ENCODE data around the gene SNAP91. TPM values are rescaled to one million over a fixed set of nuclear protein-coding genes. Genes with fewer than 3 reads are reported as not detected.

Gene SNAP91
- total and polyA plus RNA-seq, 2 donors (not counting 3 experiments of a cell fraction or from before 2014, with no cell fraction given): 1.3 to 1.5 TPM

DNA sequence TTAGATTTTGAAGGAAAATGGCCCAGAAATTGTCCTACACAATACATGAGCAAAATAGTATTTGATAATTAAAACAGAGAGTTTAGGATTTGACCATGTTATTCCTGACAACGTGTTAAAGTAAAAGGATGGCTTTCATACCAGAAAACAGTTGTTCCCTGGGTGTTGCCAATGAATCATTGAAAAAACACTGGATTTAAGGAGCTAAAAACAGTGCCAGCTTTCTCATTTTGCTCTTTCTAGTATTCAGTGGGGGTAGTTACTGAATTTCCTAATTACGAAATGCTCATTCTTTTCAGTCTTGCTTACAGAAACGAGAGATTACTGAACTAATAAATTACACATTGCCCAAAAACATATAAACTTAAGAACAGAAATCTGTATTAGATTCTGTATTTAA is 26.6 kb upstream of the SNAP91 start:
- no peak overlapping the region for H3K27ac ChIP-seq (ENCODE audit: insufficient read depth, low read depth, low read length)
- H4K20me1 ChIP-seq (replicated peaks; ENCODE audit: control insufficient read depth, extremely low read depth, insufficient read depth, low read length): no peaks in the 10 kb centered on the region
- CTCF ChIA-PET: no interaction called here
- intact Hi-C loops (cut with micrococcal nuclease): no loop called here
- no TSS peak for BruUV-seq (replicated peaks)
- FAIRE-seq: no peak
- no peaks in the 10 kb centered on the region for H3K79me2 ChIP-seq (ENCODE audit: control insufficient read depth, insufficient read depth, low read length)
- no peaks in the 10 kb centered on the region for H3K36me3 ChIP-seq (ENCODE audit: control insufficient read depth in 2 of 2, extremely low read depth in 1 of 2, insufficient read depth in 2 of 2, low read length in 2 of 2)
- no peak overlapping the region for H3K4me3 ChIP-seq (replicated peaks in 1 of 3; ENCODE audit: insufficient read depth in 1 of 3, low read depth in 1 of 3, low read length in 3 of 3)
- no peak overlapping the region for H3K4me2 ChIP-seq (ENCODE audit: insufficient read depth, low read length)
- no peaks in the 10 kb centered on the region for H3K27me3 ChIP-seq (ENCODE audit: control insufficient read depth in 2 of 2, insufficient read depth in 2 of 2, low read length in 2 of 2)
- POLR2A ChIA-PET: no interaction called here
- no peaks in the 10 kb centered on the region for H3K9me1 ChIP-seq (replicated peaks; ENCODE audit: control insufficient read depth, extremely low read depth, insufficient read depth, low read length)
- DNase-seq (ENCODE audit: low read depth, low spot score): no peak
- TF ChIP-seq JUN (IDR thresholded peaks at IDR 0.05; ENCODE audit: borderline replicate concordance, insufficient read depth, insufficient read length, low read depth) (no peak), EZH2 (IDR thresholded peaks at IDR 0.05; ENCODE audit: borderline replicate concordance, low read depth, low read length, severe bottlenecking) (no peak), POLR2A (IDR thresholded peaks at IDR 0.05; ENCODE audit: low read depth, low read length) (no peak), GATA2 (IDR thresholded peaks at IDR 0.05; ENCODE audit: insufficient read depth, insufficient read length, low read depth, low read length) (no peak), POLR2AphosphoS5 (IDR thresholded peaks at IDR 0.05; ENCODE audit: insufficient read depth, low read depth, low read length) (no peak), MYC (IDR thresholded peaks at IDR 0.05; ENCODE audit: low read depth, low read length) (no peak), FOS (IDR thresholded peaks at IDR 0.05; ENCODE audit: borderline replicate concordance, insufficient read depth, low read length) (no peak)
- TF ChIP-seq, protein P1, sequence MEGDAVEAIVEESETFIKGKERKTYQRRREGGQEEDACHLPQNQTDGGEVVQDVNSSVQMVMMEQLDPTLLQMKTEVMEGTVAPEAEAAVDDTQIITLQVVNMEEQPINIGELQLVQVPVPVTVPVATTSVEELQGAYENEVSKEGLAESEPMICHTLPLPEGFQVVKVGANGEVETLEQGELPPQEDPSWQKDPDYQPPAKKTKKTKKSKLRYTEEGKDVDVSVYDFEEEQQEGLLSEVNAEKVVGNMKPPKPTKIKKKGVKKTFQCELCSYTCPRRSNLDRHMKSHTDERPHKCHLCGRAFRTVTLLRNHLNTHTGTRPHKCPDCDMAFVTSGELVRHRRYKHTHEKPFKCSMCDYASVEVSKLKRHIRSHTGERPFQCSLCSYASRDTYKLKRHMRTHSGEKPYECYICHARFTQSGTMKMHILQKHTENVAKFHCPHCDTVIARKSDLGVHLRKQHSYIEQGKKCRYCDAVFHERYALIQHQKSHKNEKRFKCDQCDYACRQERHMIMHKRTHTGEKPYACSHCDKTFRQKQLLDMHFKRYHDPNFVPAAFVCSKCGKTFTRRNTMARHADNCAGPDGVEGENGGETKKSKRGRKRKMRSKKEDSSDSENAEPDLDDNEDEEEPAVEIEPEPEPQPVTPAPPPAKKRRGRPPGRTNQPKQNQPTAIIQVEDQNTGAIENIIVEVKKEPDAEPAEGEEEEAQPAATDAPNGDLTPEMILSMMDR (IDR thresholded peaks at IDR 0.05; ENCODE audit: extremely low read depth in 1 of 2, insufficient read depth in 1 of 2, low read depth in 1 of 2, low read length in 2 of 2): no peak
- TF ChIP-seq, protein P2, sequence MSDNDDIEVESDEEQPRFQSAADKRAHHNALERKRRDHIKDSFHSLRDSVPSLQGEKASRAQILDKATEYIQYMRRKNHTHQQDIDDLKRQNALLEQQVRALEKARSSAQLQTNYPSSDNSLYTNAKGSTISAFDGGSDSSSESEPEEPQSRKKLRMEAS (IDR thresholded peaks at IDR 0.05; ENCODE audit: insufficient read depth, insufficient read length): no peak
- no peaks in the 10 kb centered on the region for H3K4me1 ChIP-seq (ENCODE audit: control insufficient read depth, extremely low read depth, insufficient read depth, low read length)
- no peak overlapping the region for H3K9ac ChIP-seq (replicated peaks; ENCODE audit: extremely low read depth, insufficient read depth, low read length)
- H2AFZ ChIP-seq (ENCODE audit: low read depth, low read length): no peak overlapping the region
- dilution Hi-C loops (cut with MboI; ENCODE audit: extremely low pct_ligation_motif_present, low sequenced_read_pairs): no loop called here
- no peaks in the 10 kb centered on the region for H3K9me3 ChIP-seq (replicated peaks; ENCODE audit: control insufficient read depth, insufficient read depth, low read length)
